NOMO-1 treated with DMSO at 0.1 percent for 48 hours (cell line): ENCODE results near the gene IL1RL1.
A peak's percentile ranks its signal among the peaks of the same experiment; 100 is the strongest.

Experiments used
- DNase-seq: peaks from one replicate; lab custom pipeline; 2025; ENCODE audit not compliant: unreplicated experiment; lab: John Stamatoyannopoulos, UW

IL1RL1 gene

GRCh38 chr2:102366406-102367112, 55.2 kb downstream of the IL1RL1 start:
- peak; percentile 43 for DNase-seq

GRCh38 chr2:102367331-102367971, 56.1 kb downstream of the IL1RL1 start:
- DNase-seq = no peak

GRCh38 chr2:102368461-102369109, 57.2 kb downstream of the IL1RL1 start:
- DNase-seq = no peak

- no peak for DNase-seq
Observed at GRCh38 chr2:102369866-102370265, 58.5 kb downstream of the IL1RL1 start.

GRCh38 chr2:102376052-102376591, 64.8 kb downstream of the IL1RL1 start:
- no peak for DNase-seq

GRCh38 chr2:102383722-102384121, 72.4 kb downstream of the IL1RL1 start:
- DNase-seq = no peak

GRCh38 chr2:102385522-102385921, 74.2 kb downstream of the IL1RL1 start:
- no peak for DNase-seq

GRCh38 chr2:102386004-102386403, 74.6 kb downstream of the IL1RL1 start:
- no peak for DNase-seq

- DNase-seq = no peak
Observed at GRCh38 chr2:102386867-102387541, 75.6 kb downstream of the IL1RL1 start.

- no peak for DNase-seq
Observed at GRCh38 chr2:102387763-102388546, 76.6 kb downstream of the IL1RL1 start.

- no peak for DNase-seq
Observed at GRCh38 chr2:102391565-102391964, 80.2 kb downstream of the IL1RL1 start.

- DNase-seq = no peak
Observed at GRCh38 chr2:102392096-102392495, 80.7 kb downstream of the IL1RL1 start.

- peak; percentile 41 for DNase-seq
Observed at GRCh38 chr2:102392942-102393341, 81.6 kb downstream of the IL1RL1 start.

GRCh38 chr2:102396012-102396411, 84.6 kb downstream of the IL1RL1 start:
- no peak for DNase-seq

- peak; percentile 89 for DNase-seq
Observed at GRCh38 chr2:102397209-102397608, 85.8 kb downstream of the IL1RL1 start.

- peak; percentile 57 for DNase-seq
Observed at GRCh38 chr2:102399499-102400141, 88.3 kb downstream of the IL1RL1 start.

GRCh38 chr2:102401456-102401855, 90.1 kb downstream of the IL1RL1 start:
- peak; percentile 36 for DNase-seq
